BJ (cell line): Measurements from ENCODE around the gene CLN3. TPM values are rescaled to one million over a fixed set of nuclear protein-coding genes. Genes with fewer than 3 reads are reported as not detected.
"Not testable (repeated sequence)": the region's sequence is repeated elsewhere in the genome, so short reads cannot be mapped to it uniquely, and the experiment has no call there.

Experiments used
- CTCF ChIA-PET: fragments of 350-600 bp; formaldehyde crosslinking; extraction: SDS; loops from one replicate; lab custom pipeline; 2021; ENCODE audit warnings: antibody characterized with exemption, inconsistent platforms; lab: Yijun Ruan, JAX
- POLR2A ChIA-PET: fragments of 300-600 bp; sonication (Branson Sonifier 250); formaldehyde crosslinking; extraction: SDS; loops from one replicate; lab custom pipeline; 2021; ENCODE audit warnings: antibody characterized with exemption; lab: Charles Lee
- DNase-seq: peaks from one replicate; pipeline ENCODE4 v3.0.0-alpha.2; 2011; ENCODE audit warnings: low read depth
- H3K27me3 ChIP-seq: 2 replicates; pipeline ENCODE4 v1.6.0; 2011; ENCODE audit warnings: low read length; ENCODE audit not compliant: control insufficient read depth, insufficient read depth
- H3K36me3 ChIP-seq: 2 replicates; pipeline ENCODE4 v1.5.1; 2011; ENCODE audit warnings: low read length; ENCODE audit not compliant: control insufficient read depth, insufficient read depth
- H3K4me3 ChIP-seq: 2 replicates; pipeline ENCODE4 v1.5.1; 2011; ENCODE audit warnings: low read depth, mild to moderate bottlenecking, control low read depth, low read length
- CTCF ChIP-seq: IDR thresholded peaks from 2 replicates; pipeline ENCODE4 v1.5.1; 2011; ENCODE audit warnings: low read depth, mild to moderate bottlenecking, control low read depth, inconsistent platforms, low read length, moderate library complexity; ENCODE audit not compliant: insufficient read depth
- polyA plus RNA-seq: library from polyadenylated mRNA; depleted of rRNA; stranded (reverse); fragments of >200 nt; gene quantifications from 2 replicates; pipeline ENCODE4 v1.2.3, GENCODE V29; 2011

Gene CLN3
- polyA plus RNA-seq, 1 experiment, result 25.2 TPM

GRCh38 chr16:28504707-28505404 lies 13.0 kb upstream of the CLN3 start:
- Histone ChIP-seq H3K4me3 (no peak overlapping the region), H3K36me3 (no peaks in the 10 kb centered on the region), H3K27me3 (peaks cover 3% of the 10 kb centered on the region)
- CTCF ChIA-PET, result no interaction called here
- DNase-seq, result no peak
- POLR2A ChIA-PET, result no interaction called here
- TF ChIP-seq CTCF, result no peak

- H3K27me3 ChIP-seq, result peaks cover 3% of the 10 kb centered on the region
- H3K36me3 ChIP-seq, result no peaks in the 10 kb centered on the region
- ChIA-PET CTCF (interaction anchor here (0.6 to 1.0 kb wide), 3 partner anchors 11 to 25 kb away, joined by 3 to 4 read pairs (median 3); no protein-coding TSS in a partner anchor), POLR2A (no interaction called here)
- DNase-seq, result no peak
- H3K4me3 ChIP-seq, result no peak overlapping the region
- no peak for TF ChIP-seq CTCF
Measured at GRCh38 chr16:28503470-28504259, 11.8 kb upstream of the CLN3 start.

DNA sequence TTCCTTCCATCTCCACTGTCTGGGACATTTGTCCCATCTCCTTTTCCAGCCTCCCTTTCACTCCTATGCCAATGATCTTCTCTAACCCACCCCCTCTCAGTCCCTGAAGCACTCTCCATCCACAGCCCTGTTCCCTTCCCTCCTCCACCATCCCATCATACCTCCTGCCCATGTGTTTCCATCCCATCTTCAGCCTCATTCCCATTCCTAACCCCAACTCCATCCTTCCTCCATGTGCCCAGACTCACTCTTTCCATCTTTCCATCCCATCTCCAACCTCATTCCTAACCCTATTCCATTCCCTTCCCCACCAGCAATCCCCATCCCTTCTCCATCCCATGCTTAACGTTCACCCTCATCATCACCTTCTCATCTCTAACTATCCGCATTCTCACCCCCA lies 10.4 kb upstream of the CLN3 start:
- Histone ChIP-seq H3K4me3 (no peak overlapping the region), H3K27me3 (peaks cover 3% of the 10 kb centered on the region), H3K36me3 (no peaks in the 10 kb centered on the region)
- CTCF ChIA-PET, result no interaction called here
- DNase-seq, result no peak
- no peak for TF ChIP-seq CTCF
- POLR2A ChIA-PET, result no interaction called here

DNA sequence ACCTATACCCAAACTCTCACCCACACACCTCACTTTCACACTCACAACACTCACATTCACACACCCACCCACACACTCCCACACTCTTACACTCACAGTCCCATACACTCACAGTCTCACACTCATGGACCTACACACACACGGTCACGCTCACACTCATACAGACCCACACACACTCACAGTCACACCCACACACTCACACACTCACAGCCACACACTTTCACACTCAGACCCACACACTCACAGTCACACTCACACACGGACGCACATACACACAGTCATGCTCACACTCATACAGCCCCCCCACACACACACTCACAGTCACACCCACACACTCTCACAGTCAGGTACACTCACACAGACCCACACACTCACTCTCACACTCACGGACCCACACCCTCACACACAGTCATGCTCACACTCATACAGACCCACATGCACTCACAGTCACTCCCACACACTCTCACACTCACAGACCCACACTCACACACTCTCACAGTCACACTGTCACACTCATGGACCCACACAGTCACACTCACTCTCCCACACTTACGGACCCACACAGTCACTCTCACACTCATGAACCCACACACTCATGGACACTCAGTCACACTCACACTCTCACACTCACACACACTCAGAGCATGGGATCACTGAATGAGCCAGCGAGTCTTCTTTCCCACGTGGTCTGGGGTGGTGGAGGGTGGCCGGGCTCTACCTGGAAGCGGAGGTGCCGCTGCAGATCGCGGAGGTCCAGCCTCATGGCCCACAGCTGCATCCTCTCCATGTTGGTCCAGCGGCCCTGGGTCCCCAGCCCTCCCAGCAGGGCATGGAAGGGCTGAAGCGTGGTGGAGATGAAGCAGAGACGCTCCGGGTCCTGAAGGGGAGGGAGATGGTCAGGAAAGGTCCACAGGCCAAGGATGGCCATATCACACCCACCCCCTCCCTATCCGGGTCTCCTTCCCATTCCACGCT lies 9.7 kb upstream of the CLN3 start:
- Histone ChIP-seq H3K4me3 (no peak overlapping the region), H3K36me3 (no peaks in the 10 kb centered on the region), H3K27me3 (peaks cover 3% of the 10 kb centered on the region)
- ChIA-PET POLR2A (no interaction called here), CTCF (no interaction called here)
- no peak for TF ChIP-seq CTCF
- DNase-seq, result no peak

- H3K36me3 ChIP-seq, CTCF ChIA-PET, H3K4me3 ChIP-seq, POLR2A ChIA-PET, DNase-seq, H3K27me3 ChIP-seq: not testable (repeated sequence)
Measured at GRCh38 chr16:28500476-28501180, 8.8 kb upstream of the CLN3 start.
